GM12878 (cell line): ENCODE data around the gene MRPL53. TPM values are rescaled to one million over a fixed set of nuclear protein-coding genes. Genes with fewer than 3 reads are reported as not detected.
A peak's percentile ranks its signal among the peaks of the same experiment; 100 is the strongest.
"Not testable (repeated sequence)": the region's sequence is repeated elsewhere in the genome, so short reads cannot be mapped to it uniquely, and the experiment has no call there.

Source experiments
- ATAC-seq: fragments of 200-7000 bp; cut with Tn5 transposase; 3 replicates; pipeline ENCODE4 v1.9.1; 2020; ENCODE audit warnings: mild to moderate bottlenecking, moderate library complexity
- BruUV-seq: library from RNA; stranded (reverse); fragments of 400-500 nt; replicated peaks from 2 replicates; lab custom pipeline; 2021; lab: Mats Ljungman, UMichigan
- CTCF ChIA-PET: fragments of 300-600 bp; sonication (Branson Sonifier 250); formaldehyde crosslinking; extraction: SDS; loops from one replicate; lab custom pipeline; 2021; ENCODE audit warnings: inconsistent platforms; lab: Yijun Ruan, JAX
- POLR2A ChIA-PET: fragments of 350-600 bp; formaldehyde crosslinking; extraction: SDS; loops from one replicate; lab custom pipeline; 2021; ENCODE audit warnings: inconsistent platforms; lab: Charles Lee
- RAD21 ChIA-PET: fragments of 300-600 bp; sonication (Branson Sonifier 250); formaldehyde crosslinking; loops from one replicate; lab custom pipeline; 2023; ENCODE audit warnings: antibody characterized with exemption; ENCODE audit not compliant: unreplicated experiment; lab: Charles Lee
- SMC1A ChIA-PET: fragments of 300-600 bp; sonication (Branson Sonifier 250); formaldehyde crosslinking; loops from one replicate; lab custom pipeline; 2023; ENCODE audit not compliant: unreplicated experiment, uncharacterized antibody; lab: Charles Lee
- DNase-seq: peaks from one replicate; pipeline ENCODE4 v3.0.0-alpha.2; 2011; ENCODE audit warnings: low read depth, low spot score
- FAIRE-seq: peaks from 3 replicates; lab custom pipeline; 2011; peaks lifted over from hg19 to GRCh38; lab: Jason Lieb, UNC
- H2AFZ ChIP-seq: 2 replicates; pipeline ENCODE4 v1.6.0; 2011; ENCODE audit warnings: low read depth, low read length, control low read depth; ENCODE audit not compliant: control insufficient read depth
- H3K27ac ChIP-seq: 2 replicates; pipeline ENCODE4 v1.5.1; 2011; ENCODE audit warnings: control low read depth; ENCODE audit not compliant: control insufficient read depth, insufficient read depth
- H3K27me3 ChIP-seq, 2 experiments: replicated peaks in 1 of 2; 2 replicates each; pipeline versions ENCODE4 v1.6.0 to v1.6.1; 2011; ENCODE audit warnings: low read length in 1 of 2; ENCODE audit not compliant: control insufficient read depth in 2 of 2, insufficient read depth in 2 of 2
- H3K36me3 ChIP-seq, 2 experiments: 2 replicates each; pipeline ENCODE4 v1.5.1; 2011; ENCODE audit warnings: low read length in 1 of 2; ENCODE audit not compliant: control insufficient read depth in 2 of 2, insufficient read depth in 2 of 2
- H3K4me1 ChIP-seq: 2 replicates; pipeline ENCODE4 v1.6.1; 2011; ENCODE audit warnings: mild to moderate bottlenecking, low read length, moderate library complexity, mixed read lengths; ENCODE audit not compliant: control insufficient read depth, insufficient read depth
- H3K4me2 ChIP-seq: 2 replicates; pipeline ENCODE4 v1.6.0; 2011; ENCODE audit warnings: control low read depth; ENCODE audit not compliant: control insufficient read depth, insufficient read depth
- H3K4me3 ChIP-seq: fragments of 200-600 bp; sonication (generic); 2 replicates; pipeline ENCODE4 v1.5.1; 2016
- H3K79me2 ChIP-seq: 2 replicates; pipeline ENCODE4 v1.6.0; 2011; ENCODE audit warnings: low read length; ENCODE audit not compliant: control insufficient read depth, insufficient read depth
- H3K9ac ChIP-seq: 2 replicates; pipeline ENCODE4 v1.8.0; 2011; ENCODE audit warnings: low read length, control low read depth, mixed read lengths; ENCODE audit not compliant: control insufficient read depth, insufficient read depth
- H3K9me3 ChIP-seq: replicated peaks from 3 replicates; pipeline ENCODE4 v1.5.1; 2011; ENCODE audit warnings: mild to moderate bottlenecking, low read length; ENCODE audit not compliant: control insufficient read depth, insufficient read depth
- H4K20me1 ChIP-seq: 2 replicates; pipeline ENCODE4 v1.6.0; 2011; ENCODE audit not compliant: control insufficient read depth, insufficient read depth
- ZNF384 ChIP-seq: IDR thresholded peaks from 2 replicates; pipeline ENCODE4 v1.6.1; 2012; ENCODE audit warnings: low read depth, mild to moderate bottlenecking, low read length, improper control_type of control experiment, borderline replicate concordance
- WGBS: methylation state at CpG from one replicate; pipeline ENCODE4 v1.1.6; 2016; ENCODE audit warnings: low lambda C conversion rate; ENCODE audit not compliant: insufficient replicate concordance, insufficient coverage; ENCODE audit errors: missing lambda C conversion rate; 5-methylcytosine and 5-hydroxymethylcytosine counted together
- in situ Hi-C: fragments of 300-500 bp; cut with MboI; formaldehyde crosslinking; loops from 9 replicates; pipeline ENCODE4 v1.14.3; 2018; ENCODE audit warnings: mixed read lengths
- intact Hi-C: fragments of 100-400 bp; cut with micrococcal nuclease; formaldehyde crosslinking; loops from one replicate; pipeline ENCODE4 v1.14.2; 2022; ENCODE audit not compliant: unreplicated experiment
- polyA plus RNA-seq, 11 experiments: library from polyadenylated mRNA; depleted of rRNA in 4 of 11; unstranded in 6 of 11; stranded (reverse) in 5 of 11; fragments of >200 nt; fragmentation: Nextera tagmentation in 4 of 11; fragmentation: Illumina TruSeq in 1 of 11; extraction: Ambion mirVana in 4 of 11; extraction: Trizol in 1 of 11; gene quantifications; 1 replicate in 1 of 11; 2 replicates in 10 of 11; pipeline versions ENCODE4 v1.2.1 to v1.2.3, GENCODE V29; 2011 to 2016; ENCODE audit warnings: inconsistent platforms in 2 of 11, missing spikeins in 2 of 11, low read depth in 1 of 11
- total RNA-seq, 4 experiments: library from RNA; depleted of rRNA in 3 of 4; stranded (reverse); fragments of >200 nt in 3 of 4; fragmentation: Illumina TruSeq in 1 of 4; extraction: Trizol in 1 of 4; gene quantifications; 2 replicates each; pipeline versions ENCODE4 v1.2.1 to v1.2.3, GENCODE V29; 2013 to 2021
- TF ChIP-seq, protein P1 (sequence below): fragments of 450-650 bp; IDR thresholded peaks from 2 replicates; pipeline ENCODE4 v1.6.1; 2017; ENCODE audit warnings: mild to moderate bottlenecking

The MRPL53 gene
- total and polyA plus RNA-seq, 10 of the 15 experiments (the other 5 are each of a cell fraction or from before 2014, with no cell fraction given): 15.1 to 167 (median 80.9) TPM

DNA sequence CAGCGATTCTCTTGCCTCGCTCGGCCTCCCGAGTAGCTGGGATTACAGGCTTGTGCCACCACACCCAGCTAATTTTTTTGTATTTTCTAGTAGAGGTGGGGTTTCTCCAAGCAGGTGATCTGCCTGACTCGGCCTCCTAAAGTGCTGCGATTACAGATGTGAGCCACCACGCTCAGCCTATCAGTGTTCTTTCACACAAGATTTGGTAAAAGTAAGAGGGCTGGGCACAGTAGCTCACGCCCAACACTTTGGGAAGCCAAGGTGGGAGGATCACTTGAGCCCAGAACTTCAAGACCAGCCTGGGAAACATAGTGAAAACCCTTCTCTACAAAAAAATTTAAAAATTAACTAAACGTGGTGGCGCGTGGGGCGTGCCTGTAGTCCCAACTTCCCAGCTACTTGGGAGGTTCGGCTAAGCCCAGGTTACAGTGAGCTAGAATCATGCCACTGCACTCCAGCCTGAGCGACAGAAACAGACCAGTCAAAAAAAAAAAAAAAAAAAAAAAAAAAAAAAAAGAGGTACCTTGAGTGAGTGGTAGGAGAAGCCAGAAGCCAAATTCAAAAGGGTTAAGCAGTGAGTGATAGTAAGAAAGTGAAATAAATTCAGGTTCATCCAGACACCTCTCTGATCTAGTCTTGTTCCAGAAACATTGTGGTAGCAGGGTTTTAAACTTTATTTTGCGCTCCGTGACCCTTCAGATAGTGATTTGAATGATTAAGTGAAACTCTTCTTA lies 981 bp downstream of the MRPL53 start:
- Histone ChIP-seq H3K9ac (peak overlapping the region; percentile 85), H3K27me3 (no peaks in the 10 kb centered on the region), H3K4me2 (peak overlapping the region; percentile 99), H3K9me3 (no peaks in the 10 kb centered on the region), H3K4me3 (peak overlapping the region; percentile 89), H3K36me3 (peaks cover 0 to 3% of the 10 kb centered on the region in 2 experiments; a peak in 2 of 4 replicates), H3K27ac (peak overlapping the region; percentile 93), H3K79me2 (peaks cover 10% of the 10 kb centered on the region), H4K20me1 (no peaks in the 10 kb centered on the region), H3K4me1 (0 out of 2 replicates have a peak, but pooled peaks cover 6% of the 10 kb centered on the region), H2AFZ (no peak overlapping the region)
- peak; percentile 49 for FAIRE-seq
- ATAC-seq: no peak
- RAD21 ChIA-PET: interaction anchor here (0.9 to 2.1 kb wide), 2 partner anchors 10 to 14 kb away, joined by 3 to 20 read pairs; partner anchors contain the start of genes CCDC142, TTC31 and WBP1
- CTCF ChIA-PET: interaction anchor here (1.0 to 2.7 kb wide), 3 partner anchors 10 to 117 kb away, joined by 3 to 20 read pairs (median 9); partner anchors contain the start of genes CCDC142 and TTC31
- intact Hi-C loops: no loop called here
- TF ChIP-seq ZNF384: peak; percentile 58; the same call in 1 of the 2 replicates
- TF ChIP-seq, protein P1, sequence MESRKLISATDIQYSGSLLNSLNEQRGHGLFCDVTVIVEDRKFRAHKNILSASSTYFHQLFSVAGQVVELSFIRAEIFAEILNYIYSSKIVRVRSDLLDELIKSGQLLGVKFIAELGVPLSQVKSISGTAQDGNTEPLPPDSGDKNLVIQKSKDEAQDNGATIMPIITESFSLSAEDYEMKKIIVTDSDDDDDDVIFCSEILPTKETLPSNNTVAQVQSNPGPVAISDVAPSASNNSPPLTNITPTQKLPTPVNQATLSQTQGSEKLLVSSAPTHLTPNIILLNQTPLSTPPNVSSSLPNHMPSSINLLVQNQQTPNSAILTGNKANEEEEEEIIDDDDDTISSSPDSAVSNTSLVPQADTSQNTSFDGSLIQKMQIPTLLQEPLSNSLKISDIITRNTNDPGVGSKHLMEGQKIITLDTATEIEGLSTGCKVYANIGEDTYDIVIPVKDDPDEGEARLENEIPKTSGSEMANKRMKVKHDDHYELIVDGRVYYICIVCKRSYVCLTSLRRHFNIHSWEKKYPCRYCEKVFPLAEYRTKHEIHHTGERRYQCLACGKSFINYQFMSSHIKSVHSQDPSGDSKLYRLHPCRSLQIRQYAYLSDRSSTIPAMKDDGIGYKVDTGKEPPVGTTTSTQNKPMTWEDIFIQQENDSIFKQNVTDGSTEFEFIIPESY: no peak
- WGBS: 66% methylated on average over 16 of the region's 16 CpGs
- SMC1A ChIA-PET: no interaction called here
- no peak for DNase-seq
- in situ Hi-C loops: no loop called here
- POLR2A ChIA-PET: interaction anchor here (0.6 to 2.7 kb wide), 7 partner anchors 10 to 148 kb away, joined by 3 to 14 read pairs (median 4); partner anchors contain the start of genes INO80B and WBP1
- no TSS peak for BruUV-seq

DNA sequence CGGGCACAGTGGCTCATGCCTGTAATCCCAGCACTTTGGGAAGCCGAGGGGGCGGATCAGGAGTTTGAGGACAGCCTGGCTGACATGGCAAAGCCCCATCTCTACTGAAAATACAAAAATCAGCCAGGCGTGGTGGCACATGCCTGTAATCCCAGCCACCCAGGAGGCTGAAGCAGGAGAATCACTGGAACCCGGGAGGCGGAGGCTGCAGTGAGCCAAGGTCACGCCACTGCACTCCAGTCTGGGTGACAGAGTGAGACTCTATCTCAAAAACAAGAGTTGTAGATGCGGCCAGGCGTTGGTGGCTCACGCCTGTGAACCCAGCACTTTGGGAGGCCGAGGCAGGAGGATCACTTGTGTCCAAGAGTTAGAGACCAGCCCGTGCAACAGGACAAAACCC lies 1.7 kb downstream of the MRPL53 start:
- peaks cover 14% of the 10 kb centered on the region for H3K79me2 ChIP-seq
- CTCF ChIA-PET: interaction anchor here (1.0 to 2.7 kb wide), 2 partner anchors 11 to 19 kb away, joined by 3 to 20 read pairs; partner anchors contain the start of genes CCDC142 and TTC31
- H2AFZ ChIP-seq, H4K20me1 ChIP-seq, H3K4me2 ChIP-seq, H3K27me3 ChIP-seq, DNase-seq, intact Hi-C loops, H3K27ac ChIP-seq, SMC1A ChIA-PET, H3K9ac ChIP-seq, RAD21 ChIA-PET, in situ Hi-C loops, ATAC-seq, H3K4me1 ChIP-seq, H3K9me3 ChIP-seq, H3K4me3 ChIP-seq, BruUV-seq, H3K36me3 ChIP-seq, FAIRE-seq: not testable (repeated sequence)
- POLR2A ChIA-PET: interaction anchor here (0.6 to 2.7 kb wide), 5 partner anchors 11 to 149 kb away, joined by 3 to 14 read pairs (median 3); partner anchors contain the start of gene WBP1
- WGBS: 93% methylated on average over 12 of the region's 12 CpGs
